NOMO-1 (cell line): ENCODE measurements around the gene LAMA2.
A peak's percentile ranks its signal among the peaks of the same experiment; 100 is the strongest.

Experiments
- DNase-seq, 2 experiments: peaks; one replicate each; lab custom pipeline; 2025; ENCODE audit not compliant: unreplicated experiment in 2 of 2; lab: John Stamatoyannopoulos, UW

Gene LAMA2

DNA sequence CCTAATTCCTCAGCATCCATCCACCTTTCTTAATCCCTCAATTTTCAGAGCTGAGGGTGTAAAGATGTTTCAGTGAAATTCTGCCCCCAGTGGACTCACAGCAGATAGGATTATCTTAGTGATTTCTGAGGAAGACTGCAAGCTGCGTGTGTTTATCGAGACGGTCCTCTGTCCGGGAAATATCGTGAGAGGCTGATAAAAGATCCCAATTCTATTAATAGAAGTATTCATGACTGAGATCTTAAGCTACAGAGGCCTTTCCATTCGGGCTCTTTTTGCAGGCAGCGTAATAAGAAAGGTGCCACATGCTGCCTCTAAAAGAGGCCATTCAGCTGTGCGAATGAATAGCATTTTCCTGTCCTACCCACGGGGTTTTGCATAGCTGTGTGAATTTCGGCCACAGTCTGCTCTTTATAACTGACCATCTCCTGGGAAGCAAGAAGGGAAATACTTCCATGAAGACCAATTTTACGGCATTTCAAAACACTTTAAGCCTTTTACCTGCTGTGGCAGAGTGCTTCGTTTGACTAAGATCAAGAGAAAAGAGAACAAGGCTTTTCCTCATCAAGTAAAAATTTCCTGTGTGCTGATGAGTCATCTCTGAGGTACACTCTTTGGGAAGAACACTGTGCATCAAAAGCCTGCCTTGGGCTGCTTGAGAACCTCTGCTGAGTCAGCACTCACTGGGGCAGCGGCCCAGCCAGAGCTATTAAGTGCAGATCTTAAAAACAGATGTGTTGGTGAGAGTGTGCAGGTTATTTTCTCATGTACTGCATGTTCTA lies 618.2 kb downstream of the LAMA2 start:
- DNase-seq, result peak; percentile 9 to 45

DNA sequence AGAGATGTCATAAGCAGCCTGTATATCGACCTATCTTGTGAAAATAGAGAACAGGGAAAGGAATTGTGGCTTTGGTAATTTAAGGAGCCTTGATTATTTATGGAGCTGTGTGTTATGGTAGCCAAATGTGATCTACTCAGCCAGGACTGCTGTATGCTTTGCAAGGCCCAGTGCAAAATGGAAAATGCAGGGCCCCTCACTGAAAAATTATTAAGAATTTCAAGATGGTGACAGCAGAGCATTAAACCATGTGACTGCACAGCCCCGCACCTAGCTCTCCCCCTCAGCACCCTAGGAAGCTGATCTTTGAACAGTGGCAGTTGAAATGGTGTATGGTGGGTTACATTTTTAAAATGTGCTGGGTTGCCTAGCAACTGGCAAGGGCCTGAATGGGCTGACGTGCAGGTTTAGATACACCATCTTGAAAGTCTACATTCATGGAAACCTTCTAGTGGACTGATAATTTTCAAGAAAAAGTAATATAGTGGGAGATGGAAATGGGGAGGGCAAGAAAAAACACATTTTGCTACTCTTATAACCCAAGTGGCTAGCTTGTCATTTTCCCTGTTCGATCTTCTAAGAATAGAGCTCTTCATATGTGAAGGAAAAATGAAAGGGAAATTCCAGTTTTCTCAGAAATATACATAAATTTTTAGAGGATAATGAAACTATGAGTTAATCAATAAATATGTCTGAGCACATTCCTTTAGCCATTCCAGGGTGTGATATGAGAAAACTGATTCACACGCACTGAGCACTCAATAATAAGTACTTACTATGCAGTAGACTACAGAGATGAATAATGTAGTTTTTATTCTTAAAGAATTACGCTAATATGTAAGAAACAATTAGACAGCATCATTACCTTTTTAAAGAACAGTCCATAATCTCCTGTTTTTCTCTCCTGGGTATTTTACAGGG lies 619.1 kb downstream of the LAMA2 start:
- no peak for DNase-seq

DNA sequence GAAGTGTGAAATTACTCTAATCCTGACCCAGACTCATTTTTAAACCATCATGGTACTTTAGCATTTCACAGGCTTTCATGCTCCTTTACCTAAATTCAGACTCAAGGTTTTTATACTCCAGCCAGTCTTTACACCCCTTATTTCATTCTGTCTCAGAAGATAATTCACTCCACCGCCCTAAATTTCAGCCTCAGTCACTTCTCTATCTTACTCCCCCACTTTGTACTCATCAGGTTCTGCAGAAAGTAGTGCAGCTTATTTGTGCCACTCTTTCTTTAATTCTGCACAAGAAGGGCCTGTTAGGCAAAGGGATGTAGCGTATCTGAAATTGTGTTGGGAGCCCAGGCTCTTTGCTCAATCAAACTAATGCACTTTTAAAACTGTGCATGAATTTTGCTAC lies 621.5 kb downstream of the LAMA2 start:
- DNase-seq, result no peak

DNA sequence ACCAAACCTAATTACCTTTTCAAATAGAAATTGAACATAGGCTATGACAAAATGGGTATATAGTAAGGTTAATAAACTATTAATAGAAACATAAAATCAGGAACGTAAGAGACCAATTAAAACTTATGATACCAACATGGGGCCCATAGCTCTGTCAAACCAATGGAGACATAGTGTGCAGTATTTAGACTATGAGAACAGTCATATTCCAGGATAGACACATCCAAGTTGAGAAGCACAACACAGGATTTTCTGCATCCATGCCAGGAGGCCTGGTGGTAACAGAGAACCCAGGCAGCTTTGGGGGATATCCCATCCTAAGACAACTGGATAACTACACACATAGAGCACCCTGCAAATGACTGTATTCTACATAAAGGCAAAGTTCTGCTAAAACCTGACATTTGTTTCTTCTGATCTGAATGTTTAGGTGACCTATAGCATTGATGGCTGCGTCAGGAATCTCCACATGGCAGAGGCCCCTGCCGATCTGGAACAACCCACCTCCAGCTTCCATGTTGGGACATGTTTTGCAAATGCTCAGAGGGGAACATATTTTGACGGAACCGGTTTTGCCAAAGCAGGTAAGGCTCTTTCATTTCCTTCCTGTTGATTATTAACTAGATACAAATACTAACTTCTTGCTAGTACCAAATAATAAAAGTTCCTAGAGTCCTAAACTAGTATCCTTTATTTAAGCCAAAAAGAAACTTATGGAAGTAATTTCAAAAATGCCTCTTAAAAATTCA lies 624.3 kb downstream of the LAMA2 start:
- no peak for DNase-seq

DNA sequence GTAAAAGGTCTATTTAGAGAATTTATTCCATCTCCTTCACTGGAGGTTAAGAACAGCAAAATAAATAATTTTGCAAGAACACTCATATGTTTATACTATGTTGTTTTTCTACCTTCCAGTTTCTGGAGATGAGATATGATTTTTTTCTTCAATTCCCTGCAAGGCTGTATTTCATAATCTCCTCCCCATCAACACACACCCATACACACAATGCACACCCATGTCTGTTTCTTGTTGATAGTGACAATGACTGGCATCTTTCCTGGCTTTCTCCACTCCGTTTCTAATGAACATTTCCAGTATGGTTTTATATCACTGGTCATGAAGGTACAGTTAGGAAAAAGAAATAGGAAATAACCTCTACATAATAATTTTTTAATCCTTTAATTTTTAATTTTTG lies 624.9 kb downstream of the LAMA2 start:
- no peak for DNase-seq

DNA sequence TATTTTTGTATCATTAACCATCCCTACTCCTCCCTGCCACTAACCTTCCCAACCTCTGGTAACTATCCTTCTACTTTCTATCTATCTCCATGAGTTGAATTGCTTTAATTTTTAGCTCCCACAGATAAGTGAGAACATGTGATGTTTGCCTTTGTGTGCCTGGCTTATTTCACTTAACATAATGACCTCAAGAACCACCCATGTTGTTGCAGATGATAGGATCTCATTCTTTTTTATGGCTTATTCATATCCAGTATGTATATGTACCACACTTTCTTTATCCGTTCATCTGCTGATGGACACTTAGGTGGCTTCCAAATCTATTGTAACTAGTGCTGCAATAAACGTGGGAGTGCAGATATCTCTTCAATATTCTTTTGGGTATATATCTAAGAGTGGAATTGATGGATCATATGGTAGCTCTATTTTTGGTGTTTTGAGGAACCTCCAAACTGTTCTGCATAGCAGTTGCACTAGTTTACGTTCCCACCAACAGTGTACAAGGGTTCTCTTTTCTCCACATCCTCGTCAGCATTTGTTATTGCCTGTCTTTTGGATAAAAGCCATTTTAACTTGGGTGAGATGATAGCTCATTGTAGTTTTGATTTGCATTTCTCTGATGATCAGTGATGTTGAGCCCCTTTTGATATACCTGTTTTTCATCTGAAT lies 625.7 kb downstream of the LAMA2 start:
- no peak for DNase-seq

DNA sequence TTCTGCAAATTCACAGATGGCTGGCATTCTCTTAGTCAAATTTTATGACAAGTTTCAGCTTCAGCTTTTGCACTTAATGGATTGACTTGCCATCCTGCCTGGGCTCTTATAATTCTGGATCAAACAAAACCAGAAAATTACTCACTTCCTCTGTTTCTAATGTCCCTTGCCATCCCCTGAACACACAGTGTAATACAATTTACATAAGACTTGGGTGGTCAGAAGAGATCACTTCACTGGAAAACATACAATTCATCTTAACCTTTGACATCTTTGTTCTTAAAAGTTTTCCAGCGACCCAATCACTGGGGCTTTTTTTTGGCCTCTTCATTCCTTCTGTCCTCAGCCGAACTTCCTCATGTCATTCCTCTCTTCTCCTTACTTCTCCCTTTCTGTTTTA lies 628.0 kb downstream of the LAMA2 start:
- DNase-seq, result peak; percentile 3 to 44

DNA sequence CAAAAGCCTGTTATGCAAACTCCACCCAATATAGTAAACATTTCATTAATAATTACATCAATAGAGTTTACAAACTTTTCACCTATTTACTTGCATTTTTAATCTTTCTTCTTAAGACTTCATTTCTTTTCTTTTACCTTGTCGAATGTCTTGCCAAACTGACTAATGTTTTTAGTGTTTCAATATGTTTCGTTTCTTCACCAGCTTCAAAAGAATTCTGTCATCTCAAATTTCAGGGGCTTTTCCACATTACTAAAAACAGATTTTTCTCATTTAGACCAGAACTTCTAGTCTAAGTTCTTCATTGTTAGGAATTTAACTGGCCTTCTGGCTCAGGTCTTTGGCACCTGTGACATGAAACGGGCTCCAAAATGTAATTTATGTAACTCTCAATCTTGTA lies 630.5 kb downstream of the LAMA2 start:
- no peak for DNase-seq

DNA sequence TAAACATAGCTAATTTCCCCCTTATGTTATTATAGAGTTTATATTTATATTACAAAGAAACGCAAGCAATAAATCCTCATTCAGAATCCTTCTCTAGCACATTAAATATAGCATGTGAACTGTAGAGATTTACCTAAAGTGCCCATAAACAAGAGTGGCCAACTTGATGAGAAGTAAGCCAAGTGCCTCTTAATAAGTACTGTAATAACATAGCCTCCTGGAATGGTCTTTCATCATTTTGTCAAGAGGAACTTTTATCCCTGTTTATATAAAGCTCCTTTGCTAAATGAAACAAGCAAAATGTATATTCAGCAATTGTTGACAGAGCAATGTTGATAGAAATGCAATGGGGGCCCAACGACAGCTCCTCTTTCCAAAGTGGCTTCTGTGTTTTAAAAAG lies 632.1 kb downstream of the LAMA2 start:
- DNase-seq, result no peak

DNA sequence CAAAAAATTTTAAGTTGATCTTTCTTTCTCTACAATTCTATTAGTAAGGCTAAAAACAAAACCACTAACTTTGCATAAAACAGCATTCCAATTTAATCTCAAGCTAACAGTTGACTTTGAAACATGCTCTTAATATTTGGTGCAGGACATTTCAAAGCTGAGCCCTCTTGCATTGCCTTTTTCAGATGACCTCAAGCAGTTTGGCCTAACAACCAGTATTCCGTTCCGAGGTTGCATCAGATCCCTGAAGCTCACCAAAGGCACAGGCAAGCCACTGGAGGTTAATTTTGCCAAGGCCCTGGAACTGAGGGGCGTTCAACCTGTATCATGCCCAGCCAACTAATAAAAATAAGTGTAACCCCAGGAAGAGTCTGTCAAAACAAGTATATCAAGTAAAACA lies 633.1 kb downstream of the LAMA2 start:
- no peak for DNase-seq

DNA sequence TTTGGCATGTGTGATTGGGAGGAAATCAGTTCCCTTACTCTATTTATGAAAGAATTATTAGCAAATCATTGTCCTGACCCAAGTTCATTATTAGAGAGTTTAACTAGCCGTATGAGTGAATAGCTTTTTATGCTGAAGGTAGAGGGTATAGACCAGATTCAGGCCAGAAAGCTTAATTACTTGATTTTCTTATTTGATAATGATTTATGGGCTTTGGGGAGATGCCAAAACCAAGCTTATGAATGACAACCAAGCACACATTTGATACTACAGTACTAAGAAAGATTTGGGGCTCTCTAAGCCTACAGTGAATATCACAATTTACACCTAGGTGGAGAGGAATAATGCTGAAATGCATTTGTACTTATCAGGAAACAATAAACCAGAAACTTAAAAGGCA lies 633.8 kb downstream of the LAMA2 start:
- DNase-seq, result no peak

DNA sequence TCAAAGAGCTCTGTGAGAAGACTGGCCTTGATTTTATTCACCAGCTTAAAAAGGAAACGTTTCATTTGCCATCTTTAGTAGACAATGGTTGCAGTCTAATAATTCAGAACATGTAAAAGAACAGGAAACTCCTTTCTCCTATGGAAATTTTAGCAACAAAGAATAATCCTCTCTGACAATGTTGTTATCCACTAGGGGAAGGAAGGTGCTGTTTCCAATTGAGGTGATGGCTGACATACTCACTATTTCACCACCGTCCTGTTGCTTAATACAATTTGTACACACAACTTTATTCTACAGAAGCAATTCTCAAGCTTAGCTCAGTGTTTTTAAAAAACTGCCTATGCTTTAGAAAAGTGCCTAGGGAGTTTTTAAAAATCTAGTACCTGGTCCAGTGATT lies 634.4 kb downstream of the LAMA2 start:
- no peak for DNase-seq

DNA sequence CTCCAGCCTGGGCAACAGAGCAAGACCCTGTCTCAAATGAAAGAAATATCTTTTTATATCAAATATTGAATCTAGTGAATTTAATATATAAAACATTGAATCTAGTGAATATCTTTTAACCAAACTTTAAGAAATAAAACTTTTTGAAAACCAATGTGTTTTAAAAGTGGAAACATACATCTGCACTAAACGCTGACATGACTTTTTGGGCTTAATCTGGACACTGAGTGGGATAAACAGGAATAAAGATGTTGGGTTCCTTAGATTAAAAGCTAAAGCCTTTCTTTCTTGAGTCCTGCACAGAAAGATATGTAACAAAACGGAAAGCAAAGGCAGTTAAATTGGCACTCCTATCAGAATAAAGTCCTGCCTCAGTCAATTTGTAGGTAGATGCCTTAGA lies 636.8 kb downstream of the LAMA2 start:
- no peak for DNase-seq

DNA sequence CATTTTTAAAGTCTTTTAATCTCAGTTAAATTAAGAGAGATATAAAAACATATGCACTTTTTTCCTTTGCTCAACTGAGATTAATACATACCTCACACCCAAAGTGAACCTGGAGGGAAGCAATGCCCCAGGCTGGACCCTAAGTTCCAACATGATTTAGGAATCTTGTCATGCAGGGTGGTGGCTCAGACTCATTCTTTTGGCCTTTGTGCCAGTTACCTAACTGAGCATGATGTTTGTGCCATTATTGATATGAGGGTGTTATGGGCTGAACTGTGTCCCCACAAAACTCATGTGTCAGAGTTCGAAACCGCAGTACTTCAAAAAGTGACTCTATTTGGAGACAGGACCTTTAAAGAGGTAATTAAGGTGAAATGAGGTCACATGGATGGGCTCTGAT lies 639.0 kb downstream of the LAMA2 start:
- DNase-seq, result no peak

DNA sequence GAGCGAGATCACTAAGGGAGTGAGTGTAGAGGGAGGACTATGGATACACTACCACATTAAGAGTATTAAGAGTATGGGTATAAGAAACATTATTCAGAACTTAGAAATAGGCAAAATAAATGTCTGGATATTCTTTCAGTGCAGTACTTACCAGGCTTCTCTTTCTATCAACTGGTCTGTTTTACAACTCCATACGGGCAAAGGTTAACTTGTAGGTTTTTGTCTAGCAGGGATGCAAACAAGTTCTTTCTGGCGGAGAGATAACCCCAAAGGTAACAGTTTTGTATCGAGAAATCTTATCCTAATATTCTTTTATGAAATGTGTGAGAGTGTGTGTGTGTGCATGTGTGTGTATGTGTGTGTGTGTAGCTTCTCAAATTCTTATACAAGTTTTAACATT lies 640.9 kb downstream of the LAMA2 start:
- DNase-seq, result no peak

DNA sequence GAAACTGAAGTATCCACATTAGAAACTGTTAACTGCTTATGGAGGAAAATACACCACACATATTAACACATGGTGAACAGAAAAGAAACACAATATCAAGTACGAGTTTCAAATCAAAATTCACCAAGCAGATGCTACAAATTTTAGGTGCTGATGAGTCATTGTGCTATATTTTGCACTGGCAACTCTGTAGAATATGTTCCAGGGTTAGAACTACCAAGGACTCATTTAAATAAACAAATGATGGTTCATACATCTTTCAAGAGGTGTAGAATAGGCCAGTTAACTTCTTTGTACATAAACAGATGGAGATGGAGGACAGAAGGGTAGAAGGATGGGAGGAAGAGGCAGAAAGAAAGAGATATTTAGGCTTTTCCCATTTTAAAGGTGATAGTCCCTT lies 642.1 kb downstream of the LAMA2 start:
- no peak for DNase-seq

DNA sequence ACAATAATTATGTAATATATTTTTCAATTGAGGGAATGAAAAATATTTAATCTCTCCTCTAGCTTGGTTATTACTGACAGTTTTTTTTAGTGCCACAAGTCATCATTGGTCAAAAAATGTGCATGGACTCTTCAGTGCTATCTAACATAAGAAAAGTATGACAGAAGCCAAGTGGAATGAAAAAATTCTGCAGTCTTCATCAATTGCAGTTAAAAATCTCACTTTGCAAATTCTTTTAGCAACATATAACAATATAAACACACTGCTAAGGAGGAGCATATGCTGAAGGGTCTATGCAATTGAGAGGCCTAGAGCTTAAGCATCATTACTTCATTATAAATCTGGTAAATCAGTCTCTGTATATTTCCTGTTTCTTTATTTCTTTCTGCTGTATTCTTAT lies 652.0 kb downstream of the LAMA2 start:
- DNase-seq, result no peak

DNA sequence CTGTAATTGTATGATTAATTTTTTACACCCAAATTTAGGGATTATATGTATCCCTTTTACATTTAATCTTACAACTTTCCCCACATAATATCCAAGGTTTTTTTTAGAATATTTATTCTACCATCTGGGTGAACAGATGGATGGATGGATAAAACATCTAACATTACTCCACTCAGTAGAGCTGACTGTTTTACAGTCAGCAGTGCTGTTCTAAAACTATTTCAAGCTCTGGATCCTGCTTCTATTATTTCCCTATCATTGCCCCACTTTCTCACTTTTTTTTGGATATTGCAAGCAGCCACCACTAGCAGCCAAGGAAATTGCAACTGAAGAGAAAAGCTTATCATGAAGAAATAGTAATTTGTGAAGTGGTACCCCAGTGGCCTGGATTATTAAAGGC lies 653.3 kb downstream of the LAMA2 start:
- DNase-seq, result no peak

DNA sequence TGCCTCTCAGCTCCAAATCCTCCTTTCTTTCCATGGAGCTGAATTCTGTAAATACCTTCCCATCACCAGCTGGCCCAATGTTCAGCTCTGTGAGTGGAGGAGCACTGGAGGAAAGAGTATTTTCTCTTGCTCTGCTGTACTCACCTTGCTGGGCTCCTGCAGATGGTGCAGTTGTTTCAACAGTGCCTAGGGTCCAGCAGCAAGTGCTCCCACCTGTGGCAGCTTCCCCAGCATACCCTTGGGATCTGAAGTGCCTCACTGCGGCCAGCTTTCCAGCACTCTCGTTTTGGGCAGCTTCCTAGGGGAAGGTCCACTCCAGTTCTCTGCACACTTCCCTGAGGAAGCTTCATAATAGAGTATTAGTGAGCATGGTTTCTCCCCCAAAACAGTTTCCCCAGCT lies 656.1 kb downstream of the LAMA2 start:
- DNase-seq, result no peak

DNA sequence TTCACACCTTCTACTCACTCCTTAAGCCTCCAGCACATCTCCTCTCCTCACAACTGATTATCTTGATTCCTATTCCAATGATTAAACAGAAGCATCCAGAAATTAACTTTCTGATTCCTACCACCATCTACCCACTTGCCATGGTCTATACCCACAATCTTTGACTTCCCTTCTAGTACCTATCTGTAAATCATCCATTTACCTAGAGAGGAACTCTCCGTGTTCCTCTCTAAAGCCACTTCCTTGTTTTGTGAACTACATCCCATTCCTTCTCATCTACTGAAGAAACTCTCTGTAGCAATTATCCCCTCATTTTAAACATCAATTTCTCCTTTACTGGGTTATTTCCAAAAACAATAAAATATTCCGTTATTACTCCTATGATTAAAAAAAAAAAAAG lies 659.8 kb downstream of the LAMA2 start:
- peak in 1 of 2 experiments; percentile 34 for DNase-seq

DNA sequence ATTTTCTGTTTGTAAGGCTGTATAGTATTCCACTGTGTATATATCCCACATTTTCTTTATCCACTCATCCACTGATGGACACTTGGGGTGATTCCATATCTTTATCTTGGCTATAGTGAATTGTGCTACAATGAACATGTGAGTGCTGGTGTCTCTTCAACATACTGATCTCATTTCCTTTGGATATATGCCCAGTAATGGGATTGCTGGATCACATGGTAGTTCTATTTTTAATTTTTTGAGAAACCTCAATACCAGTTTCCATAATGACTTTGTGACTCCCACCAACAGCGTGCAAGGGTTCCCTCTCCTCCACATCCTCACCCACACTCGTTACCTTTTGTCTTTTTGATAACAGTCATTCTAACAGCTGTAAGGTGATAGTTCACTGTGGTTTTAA lies 661.0 kb downstream of the LAMA2 start:
- DNase-seq, result no peak
